HL-60/S4 treated with phorbol 12-myristate 13-acetate at 8.2 ng/mL for 4 days and 3 days (cell line): ENCODE data around the gene TRAPPC2L.

Experiments used
- in situ Hi-C: fragments of 300-500 bp; cut with MboI; formaldehyde crosslinking; loops from 2 replicates; pipeline ENCODE4 v1.15.0; 2022; ENCODE audit warnings: low sequenced_read_pairs

Gene TRAPPC2L

DNA sequence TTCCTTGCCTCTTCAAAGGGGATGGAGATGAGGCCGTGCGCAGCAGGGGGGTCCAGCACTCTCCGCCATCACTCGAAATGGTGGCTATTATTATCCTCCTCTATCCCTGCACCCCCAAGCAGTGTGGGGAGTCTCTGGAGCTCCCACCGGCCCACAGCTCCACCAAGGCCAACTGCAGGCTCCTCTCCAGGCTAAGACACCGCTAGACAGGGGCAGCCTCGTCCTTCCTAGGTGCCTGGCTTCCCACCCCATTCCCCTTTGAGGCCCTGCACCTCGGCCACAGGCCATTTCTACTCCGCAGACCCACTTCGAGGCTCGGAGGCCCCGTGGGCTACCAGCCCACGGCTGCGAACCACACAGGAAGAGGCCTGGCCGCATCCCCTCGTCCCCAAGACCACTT is 49.1 kb downstream of the TRAPPC2L start:
- in situ Hi-C loops: no loop called here

- in situ Hi-C loops: no loop called here
These were observed 49.7 kb downstream of the TRAPPC2L start for GRCh38 chr16:88906535-88907105.

- in situ Hi-C loops: no loop called here
These were observed 50.8 kb downstream of the TRAPPC2L start for GRCh38 chr16:88907768-88908167.

DNA sequence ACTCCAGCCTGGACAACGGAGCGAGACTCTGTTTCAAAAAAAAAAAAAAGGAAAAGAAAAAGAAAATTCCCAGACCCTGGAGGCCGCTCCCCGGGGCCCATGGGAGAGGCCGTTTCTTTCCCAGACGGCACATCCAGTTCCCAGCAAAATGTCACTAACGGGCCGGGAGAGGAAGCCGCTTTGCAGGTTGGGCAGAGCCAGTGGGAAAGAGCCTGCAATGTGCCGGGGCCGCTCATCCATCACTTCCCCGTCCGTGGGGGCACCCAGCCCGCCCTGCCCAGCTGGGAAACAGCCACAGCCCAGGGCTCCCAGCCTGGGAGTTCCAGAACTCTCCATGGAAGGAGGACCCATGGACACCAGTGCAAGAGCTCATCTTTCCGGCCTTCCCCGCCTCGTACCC is 51.4 kb downstream of the TRAPPC2L start:
- in situ Hi-C loops: no loop called here

DNA sequence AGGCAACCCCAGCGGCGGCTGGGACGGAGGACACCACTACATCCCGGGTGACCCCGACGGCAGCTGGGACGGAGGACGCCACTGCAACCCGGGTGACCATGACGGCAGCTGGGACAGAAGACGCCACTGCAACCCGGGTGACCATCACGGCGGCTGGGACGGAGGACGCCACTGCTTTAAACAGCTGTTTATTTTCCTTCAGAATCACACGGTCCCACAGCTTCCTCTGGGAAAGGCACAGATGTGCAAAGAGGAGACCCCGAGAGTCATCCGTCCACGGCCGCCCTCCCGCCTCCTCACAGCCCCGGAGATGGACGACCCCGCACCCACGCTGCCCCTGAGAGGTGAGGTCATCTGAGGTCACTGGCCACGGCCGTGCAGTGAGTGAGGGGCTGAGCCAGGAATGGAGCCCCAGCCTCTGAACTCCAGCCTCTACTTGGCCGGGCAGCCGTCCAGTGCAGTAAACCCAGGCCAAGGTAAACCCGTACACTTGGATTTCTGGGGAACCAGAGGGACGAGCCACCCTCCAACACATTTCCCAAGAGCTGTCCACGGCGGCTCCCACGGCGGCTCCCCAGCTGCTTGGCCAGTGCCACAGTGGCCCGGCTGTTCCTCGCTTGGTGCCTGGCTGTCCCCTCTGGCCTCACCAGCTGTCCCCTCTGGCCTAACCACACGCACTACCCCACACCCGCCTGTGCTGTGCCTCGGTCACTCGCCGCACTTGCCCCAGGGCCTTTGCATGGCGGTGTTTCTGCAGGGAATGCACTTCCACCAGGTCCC is 52.7 kb downstream of the TRAPPC2L start:
- in situ Hi-C loops: no loop called here

- in situ Hi-C loops: no loop called here
These were observed 53.6 kb downstream of the TRAPPC2L start for GRCh38 chr16:88910284-88911135.

GRCh38 chr16:88911136-88911945 is 54.4 kb downstream of the TRAPPC2L start:
- in situ Hi-C loops: no loop called here

DNA sequence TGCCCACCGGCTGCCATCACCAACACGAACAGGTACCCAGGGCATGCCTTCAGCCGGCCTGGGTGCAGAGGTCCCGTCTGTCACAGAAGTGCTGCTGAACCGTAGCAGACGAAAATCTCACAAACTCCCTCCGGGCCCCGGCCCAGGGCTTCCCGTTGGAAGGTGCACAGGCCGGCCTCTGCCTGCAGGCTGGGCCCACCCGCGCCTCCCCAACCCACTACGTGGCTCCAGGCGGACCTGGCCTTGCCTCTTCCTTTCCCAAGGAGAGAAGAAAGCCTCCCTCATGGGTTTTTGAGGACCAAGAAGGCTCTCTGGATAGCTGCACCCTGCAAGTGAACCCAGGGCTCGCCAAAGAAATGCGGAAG is 55.0 kb downstream of the TRAPPC2L start:
- in situ Hi-C loops: no loop called here
